Measurements from ENCODE around the gene HCK.

DNA sequence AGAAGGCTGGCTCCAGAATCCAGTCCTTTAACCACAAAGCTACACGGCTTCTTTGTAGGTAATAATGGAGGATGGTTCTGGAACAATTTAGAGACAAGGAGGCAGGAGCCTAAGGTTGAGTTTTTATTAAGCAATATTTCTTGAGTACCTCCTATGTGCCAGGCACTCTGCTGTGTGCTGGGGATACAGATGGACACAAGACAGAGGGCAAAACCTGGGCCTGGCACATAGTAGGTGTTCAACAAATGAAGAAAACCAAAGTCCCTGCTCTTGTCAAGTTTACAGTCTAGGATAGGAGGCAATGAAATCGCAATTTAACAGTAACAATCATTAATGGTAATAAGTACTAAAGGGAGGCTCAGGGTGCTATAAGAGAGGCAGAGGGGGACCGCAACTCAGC, 24.4 kb upstream of the HCK start:
- TF ChIP-seq EZH2 (IDR thresholded peaks at IDR 0.05) (no peak), POLR2AphosphoS5 (IDR thresholded peaks at IDR 0.05; ENCODE audit: borderline replicate concordance, low read depth, low read length) (no peak)
